ENCODE measurements around the gene MGRN1.

Gene MGRN1

GRCh38 chr16:4654964-4655590, 30.5 kb downstream of the MGRN1 start:
- FAIRE-seq = no peak

GRCh38 chr16:4655801-4656200, 31.2 kb downstream of the MGRN1 start:
- FAIRE-seq = no peak

- FAIRE-seq = no peak
Measured at GRCh38 chr16:4656221-4656620, 31.6 kb downstream of the MGRN1 start.

GRCh38 chr16:4656695-4657686, 32.4 kb downstream of the MGRN1 start:
- no peak for FAIRE-seq

GRCh38 chr16:4659363-4660353, 35.0 kb downstream of the MGRN1 start:
- FAIRE-seq = no peak

GRCh38 chr16:4660454-4661007, 35.9 kb downstream of the MGRN1 start:
- FAIRE-seq = no peak

- FAIRE-seq = no peak
Measured at GRCh38 chr16:4661661-4662060, 37.0 kb downstream of the MGRN1 start.

- FAIRE-seq = no peak
Measured at GRCh38 chr16:4663465-4663776, 38.8 kb downstream of the MGRN1 start.

GRCh38 chr16:4663777-4664465, 39.3 kb downstream of the MGRN1 start:
- no peak for FAIRE-seq

GRCh38 chr16:4664538-4665418, 40.2 kb downstream of the MGRN1 start:
- no peak for FAIRE-seq

- no peak for FAIRE-seq
Measured at GRCh38 chr16:4666537-4667202, 42.0 kb downstream of the MGRN1 start.

GRCh38 chr16:4667203-4667963, 42.8 kb downstream of the MGRN1 start:
- FAIRE-seq = no peak

- no peak for FAIRE-seq
Measured at GRCh38 chr16:4668313-4668960, 43.8 kb downstream of the MGRN1 start.

- no peak for FAIRE-seq
Measured at GRCh38 chr16:4673387-4674046, 48.9 kb downstream of the MGRN1 start.

- FAIRE-seq = no peak
Measured at GRCh38 chr16:4674926-4675530, 50.4 kb downstream of the MGRN1 start.

- no peak for FAIRE-seq
Measured at GRCh38 chr16:4675864-4676786, 51.5 kb downstream of the MGRN1 start.

- FAIRE-seq = no peak
Measured at GRCh38 chr16:4676831-4677230, 52.2 kb downstream of the MGRN1 start.
